PFSK-1 (cell line): ENCODE results near the gene PPM1F.

ENCODE experiments used
- FOXP2 ChIP-seq: optimal IDR thresholded peaks from 2 replicates; pipeline ENCODE3; 2011; ENCODE audit warnings: borderline replicate concordance, control low read depth, inconsistent platforms; ENCODE audit not compliant: insufficient read depth; ENCODE audit errors: extremely low read length, extremely low read depth
- POLR2AphosphoS5 ChIP-seq: IDR thresholded peaks from 2 replicates; pipeline ENCODE4 v1.6.1; 2012; ENCODE audit warnings: low read depth, mild to moderate bottlenecking, control low read depth, low read length, moderate library complexity
- REST ChIP-seq, 2 experiments: IDR thresholded peaks; 2 replicates each; pipeline versions ENCODE4 v1.6.1 to v1.8.0; 2011 to 2012; ENCODE audit warnings: low read depth in 2 of 2, low read length in 2 of 2, control low read depth in 1 of 2, inconsistent platforms in 1 of 2, mild to moderate bottlenecking in 1 of 2, moderate library complexity in 1 of 2; ENCODE audit not compliant: insufficient read depth in 1 of 2
- SIN3A ChIP-seq: IDR thresholded peaks from 2 replicates; pipeline ENCODE4 v1.6.1; 2012; ENCODE audit warnings: mild to moderate bottlenecking, low read length, moderate library complexity, borderline replicate concordance; ENCODE audit not compliant: insufficient read depth
- TAF1 ChIP-seq: IDR thresholded peaks from 2 replicates; pipeline ENCODE4 v1.6.1; 2012; ENCODE audit warnings: low read length, control low read depth, borderline replicate concordance; ENCODE audit not compliant: insufficient read depth

PPM1F gene

DNA sequence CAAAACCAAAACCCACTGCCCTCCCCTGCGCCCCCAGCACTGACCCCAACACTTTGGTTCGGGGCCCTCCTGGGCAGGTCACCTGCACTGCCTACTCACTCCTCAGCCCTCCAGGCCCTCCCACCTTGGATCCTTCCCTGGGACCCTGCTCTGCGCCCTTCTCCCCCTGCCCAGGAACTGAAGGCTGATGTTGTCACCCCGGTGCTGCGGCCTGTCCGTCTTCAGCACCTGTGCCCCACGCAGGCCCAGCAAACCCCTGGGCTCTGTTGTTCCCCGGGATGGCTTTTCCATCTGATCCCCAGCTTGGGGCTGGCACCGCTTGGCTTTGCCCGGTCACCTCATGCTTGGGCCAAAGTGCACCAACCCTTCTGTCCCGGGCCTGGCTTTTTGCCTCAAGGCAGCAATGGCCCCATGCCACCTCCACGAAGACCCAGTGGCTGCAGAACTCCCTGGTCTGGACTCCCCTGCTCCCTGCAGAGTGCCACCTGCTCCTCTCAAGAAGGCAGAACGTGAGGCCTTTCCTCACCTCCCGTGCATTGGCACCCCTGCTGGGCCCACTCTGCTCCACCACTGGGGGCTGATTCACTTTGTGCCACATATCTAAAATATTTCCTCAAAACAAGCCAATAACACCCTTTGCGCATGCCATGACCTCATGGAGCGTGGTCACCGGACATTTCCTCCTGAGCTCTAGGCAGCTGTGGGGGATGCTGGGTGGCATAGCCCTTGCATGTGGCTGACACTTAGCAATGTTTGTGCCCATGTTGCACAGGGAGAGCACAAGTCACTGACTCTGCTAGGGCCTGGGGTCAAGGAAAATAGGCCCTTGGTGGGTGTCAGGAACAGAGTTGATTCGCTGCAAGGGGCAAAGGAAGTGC lies 8.8 kb downstream of the PPM1F start:
- no peak for TF ChIP-seq POLR2AphosphoS5

GRCh38 chr22:21942407-21943343 lies 10.0 kb downstream of the PPM1F start:
- 0 out of 4 replicates have a peak, but pooled peaks of 1 of the 2 experiments have one; percentile 41 for TF ChIP-seq REST (IDR thresholded peaks at IDR 0.05; ENCODE audit: insufficient read depth in 1 of 2, low read depth in 2 of 2, low read length in 2 of 2)
- peak; percentile 84 for TF ChIP-seq FOXP2
- no peak for TF ChIP-seq TAF1

DNA sequence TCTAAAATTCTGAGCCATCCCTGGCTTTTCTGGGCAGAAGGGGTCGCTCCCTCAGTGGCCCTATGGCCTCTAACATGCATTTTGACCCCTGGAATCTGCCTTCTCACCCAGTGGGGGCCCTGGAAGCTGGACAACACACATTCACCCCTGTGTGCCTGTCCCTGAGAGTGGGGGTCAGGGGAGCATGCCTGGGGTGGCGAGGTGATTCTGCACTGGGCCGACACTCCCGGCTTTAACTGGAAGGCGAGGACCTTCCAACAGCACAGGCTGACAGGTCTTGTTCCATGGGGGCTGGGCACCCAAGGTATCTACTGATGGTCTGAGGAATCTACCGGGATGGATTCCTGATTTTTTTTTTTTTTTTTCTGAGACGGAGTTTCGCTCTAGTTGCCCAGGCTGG lies 10.7 kb downstream of the PPM1F start:
- TF ChIP-seq FOXP2: no peak
- no peak for TF ChIP-seq POLR2AphosphoS5

GRCh38 chr22:21940521-21940920 lies 12.1 kb downstream of the PPM1F start:
- TF ChIP-seq POLR2AphosphoS5 (no peak), REST (IDR thresholded peaks at IDR 0.05; ENCODE audit: insufficient read depth in 1 of 2, low read depth in 2 of 2, low read length in 2 of 2) (no peak), TAF1 (no peak), FOXP2 (no peak), SIN3A (no peak)

- TF ChIP-seq TAF1: no peak
- no peak for TF ChIP-seq POLR2AphosphoS5
- TF ChIP-seq SIN3A: no peak
- TF ChIP-seq FOXP2: no peak
These were observed 13.2 kb downstream of the PPM1F start for GRCh38 chr22:21939461-21939913.

- no peak for TF ChIP-seq REST (IDR thresholded peaks at IDR 0.05; ENCODE audit: insufficient read depth in 1 of 2, low read depth in 2 of 2, low read length in 2 of 2)
- no peak for TF ChIP-seq POLR2AphosphoS5
- TF ChIP-seq FOXP2: no peak
- TF ChIP-seq TAF1: no peak
These were observed 13.7 kb downstream of the PPM1F start for GRCh38 chr22:21938906-21939305.
